SU-DHL-6 (cell line): ENCODE data around the gene FBXO15.

Experiments
- CTCF ChIP-seq: fragments of 200-600 bp; sonication (generic); IDR thresholded peaks from one replicate; pipeline ENCODE4 v1.5.1; 2017; ENCODE audit warnings: antibody characterized with exemption, mild to moderate bottlenecking, low read length, moderate library complexity; ENCODE audit not compliant: insufficient read depth, poor library complexity, severe bottlenecking
- EZH2phosphoT487 ChIP-seq: fragments of 200-600 bp; sonication (generic), shearing (Covaris generic); conservative IDR thresholded peaks from 2 replicates; pipeline ENCODE4 v1.6.1; 2018; ENCODE audit warnings: mild to moderate bottlenecking, antibody characterized with exemption, low read length, moderate library complexity, mixed read lengths

- TF ChIP-seq CTCF (no peak), EZH2phosphoT487 (no peak)
Observed at GRCh38 chr18:74064510-74064909, 83.1 kb downstream of the FBXO15 start.
